Fibroblast of lung (primary cell): ENCODE measurements around the gene TJP3. TPM values are rescaled to one million over a fixed set of nuclear protein-coding genes. Genes with fewer than 3 reads are reported as not detected.

ENCODE experiments used
- DNase-seq, 2 donors: peaks; one replicate each; pipeline versions ENCODE4 v3.0.0 to v3.0.0-alpha.2; 2010; ENCODE audit warnings: low read depth in 2 of 2
- H2AFZ ChIP-seq: 2 replicates; pipeline ENCODE4 v1.5.1; 2012; ENCODE audit warnings: low read length, control low read depth, inconsistent platforms
- H3K27ac ChIP-seq: 2 replicates; pipeline ENCODE4 v1.5.1; 2011; ENCODE audit warnings: low read length, control low read depth; ENCODE audit not compliant: insufficient read depth
- H3K27me3 ChIP-seq: 2 replicates; pipeline ENCODE4 v1.5.1; 2011; ENCODE audit warnings: mild to moderate bottlenecking, low read length; ENCODE audit not compliant: control insufficient read depth, insufficient read depth
- H3K36me3 ChIP-seq: 2 replicates; pipeline ENCODE4 v1.5.1; 2011; ENCODE audit warnings: low read length; ENCODE audit not compliant: control insufficient read depth, insufficient read depth
- H3K4me1 ChIP-seq: 2 replicates; pipeline ENCODE4 v1.5.1; 2011; ENCODE audit warnings: low read length; ENCODE audit not compliant: control insufficient read depth, insufficient read depth; ENCODE audit errors: extremely low read depth
- H3K4me2 ChIP-seq: 2 replicates; pipeline ENCODE4 v1.5.1; 2011; ENCODE audit warnings: low read length, control low read depth; ENCODE audit not compliant: insufficient read depth; ENCODE audit errors: extremely low read depth
- H3K4me3 ChIP-seq, 4 experiments: fragments of 200-600 bp in 1 of 4; sonication (generic) in 1 of 4; replicated peaks in 1 of 4; 2 replicates each; pipeline ENCODE4 v1.5.1; 2011 to 2016; ENCODE audit warnings: low read length in 4 of 4, low read depth in 3 of 4, mild to moderate bottlenecking in 3 of 4, control low read depth in 2 of 4, inconsistent platforms in 1 of 4, mixed read lengths in 1 of 4; ENCODE audit not compliant: insufficient read depth in 1 of 4; ENCODE audit errors: control extremely low read depth in 1 of 4
- H3K79me2 ChIP-seq: 2 replicates; pipeline ENCODE4 v1.5.1; 2012; ENCODE audit warnings: mild to moderate bottlenecking, low read length, inconsistent platforms; ENCODE audit not compliant: control insufficient read depth, insufficient read depth
- H3K9ac ChIP-seq: 2 replicates; pipeline ENCODE4 v1.5.1; 2011; ENCODE audit warnings: mild to moderate bottlenecking, low read length, control low read depth; ENCODE audit not compliant: insufficient read depth
- H3K9me3 ChIP-seq: 2 replicates; pipeline ENCODE4 v1.5.1; 2012; ENCODE audit warnings: low read depth, low read length; ENCODE audit not compliant: control insufficient read depth, insufficient read depth
- H4K20me1 ChIP-seq: 2 replicates; pipeline ENCODE4 v1.5.1; 2011; ENCODE audit warnings: low read length; ENCODE audit not compliant: control insufficient read depth, insufficient read depth; ENCODE audit errors: extremely low read depth
- EZH2 ChIP-seq: IDR thresholded peaks from 2 replicates; pipeline ENCODE4 v1.5.1; 2012; ENCODE audit warnings: low read length, control low read depth, mild to moderate bottlenecking; ENCODE audit errors: missing control alignments
- polyA plus RNA-seq, 2 donors: library from polyadenylated mRNA; depleted of rRNA in 1 of 2; stranded (reverse) in 1 of 2; unstranded in 1 of 2; fragments of >200 nt; gene quantifications; 2 replicates each; pipeline ENCODE4 v1.2.1, GENCODE V29; 2011 to 2012; ENCODE audit warnings: missing spikeins in 1 of 2
- total RNA-seq: library from RNA; depleted of rRNA; stranded (reverse); fragments of >200 nt; gene quantifications from 2 replicates; pipeline ENCODE4 v1.2.1, GENCODE V29; 2014
- TF ChIP-seq, protein P1 (sequence below), 2 donors: IDR thresholded peaks in 1 of 2; conservative IDR thresholded peaks in 1 of 2; 1 replicate in 1 of 2; 2 replicates in 1 of 2; pipeline ENCODE4 v1.5.1; 2011 to 2012; ENCODE audit warnings: low read length in 2 of 2, control low read depth in 1 of 2, inconsistent platforms in 1 of 2, low read depth in 1 of 2, mild to moderate bottlenecking in 1 of 2

Gene TJP3
- total and polyA plus RNA-seq, 2 donors (not counting 1 experiment from before 2014, with no cell fraction given): not detected

DNA sequence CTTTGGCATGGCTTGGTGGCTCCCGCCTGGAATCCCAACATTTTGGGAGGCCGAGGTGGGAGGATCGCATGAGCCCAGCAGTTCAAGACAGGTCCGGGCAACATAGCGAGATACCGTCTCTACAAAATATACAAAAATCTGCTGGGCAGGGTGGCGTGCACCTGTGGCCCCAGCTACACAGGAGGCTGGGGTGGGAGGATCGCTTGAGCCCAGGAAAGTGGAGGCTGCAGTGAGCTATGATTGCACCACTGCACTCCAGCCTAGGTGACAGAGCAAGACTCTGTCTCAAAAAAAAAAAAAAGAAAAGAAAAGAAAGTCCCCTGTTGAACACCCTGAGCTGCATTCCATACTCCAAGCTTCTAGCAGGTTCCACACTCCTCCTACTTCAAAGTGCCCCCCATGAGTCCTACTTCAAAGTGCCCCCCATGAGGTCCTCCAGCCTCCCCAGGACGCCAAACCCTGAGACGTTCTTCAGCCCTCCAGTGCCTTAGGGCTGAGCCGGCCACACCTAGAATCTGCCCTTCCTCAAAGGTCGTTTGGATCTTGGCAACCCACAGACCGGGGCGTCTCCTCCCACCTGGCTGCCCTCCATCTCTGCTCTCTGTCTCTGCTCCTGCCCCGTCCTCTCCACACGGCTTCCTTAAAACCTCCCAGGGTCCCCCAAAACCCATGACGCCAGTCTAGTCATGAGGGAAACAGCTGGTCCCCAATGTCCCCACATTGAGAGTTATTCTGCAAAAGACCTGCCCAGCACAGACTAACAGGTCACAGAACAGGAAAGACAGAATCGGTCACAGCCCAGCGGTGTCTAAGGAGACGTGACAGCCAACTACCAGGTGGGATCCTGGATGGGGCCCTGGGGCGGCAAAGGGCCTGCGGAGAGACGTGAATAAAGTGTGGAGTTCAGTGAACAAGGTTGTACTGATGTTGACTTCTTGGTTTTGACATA is 4.8 kb downstream of the TJP3 start:
- Histone ChIP-seq H4K20me1 (no peaks in the 10 kb centered on the region), H3K27me3 (peaks cover 13% of the 10 kb centered on the region), H3K4me1 (no peaks in the 10 kb centered on the region), H3K36me3 (no peaks in the 10 kb centered on the region), H3K79me2 (no peaks in the 10 kb centered on the region), H3K9me3 (no peaks in the 10 kb centered on the region), H2AFZ (no peak overlapping the region), H3K9ac (no peak overlapping the region), H3K4me3 (no peak overlapping the region), H3K27ac (no peak overlapping the region), H3K4me2 (no peak overlapping the region)
- no peak for DNase-seq
- TF ChIP-seq EZH2: no peak
- TF ChIP-seq, protein P1, sequence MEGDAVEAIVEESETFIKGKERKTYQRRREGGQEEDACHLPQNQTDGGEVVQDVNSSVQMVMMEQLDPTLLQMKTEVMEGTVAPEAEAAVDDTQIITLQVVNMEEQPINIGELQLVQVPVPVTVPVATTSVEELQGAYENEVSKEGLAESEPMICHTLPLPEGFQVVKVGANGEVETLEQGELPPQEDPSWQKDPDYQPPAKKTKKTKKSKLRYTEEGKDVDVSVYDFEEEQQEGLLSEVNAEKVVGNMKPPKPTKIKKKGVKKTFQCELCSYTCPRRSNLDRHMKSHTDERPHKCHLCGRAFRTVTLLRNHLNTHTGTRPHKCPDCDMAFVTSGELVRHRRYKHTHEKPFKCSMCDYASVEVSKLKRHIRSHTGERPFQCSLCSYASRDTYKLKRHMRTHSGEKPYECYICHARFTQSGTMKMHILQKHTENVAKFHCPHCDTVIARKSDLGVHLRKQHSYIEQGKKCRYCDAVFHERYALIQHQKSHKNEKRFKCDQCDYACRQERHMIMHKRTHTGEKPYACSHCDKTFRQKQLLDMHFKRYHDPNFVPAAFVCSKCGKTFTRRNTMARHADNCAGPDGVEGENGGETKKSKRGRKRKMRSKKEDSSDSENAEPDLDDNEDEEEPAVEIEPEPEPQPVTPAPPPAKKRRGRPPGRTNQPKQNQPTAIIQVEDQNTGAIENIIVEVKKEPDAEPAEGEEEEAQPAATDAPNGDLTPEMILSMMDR (conservative IDR thresholded peaks at IDR 0.05 in 1 of 2, IDR thresholded peaks at IDR 0.05 in 1 of 2; ENCODE audit: low read depth in 1 of 2, low read length in 2 of 2): no peak

- Histone ChIP-seq H3K79me2 (no peaks in the 10 kb centered on the region), H3K9ac (no peak overlapping the region), H3K27me3 (peaks cover 8% of the 10 kb centered on the region), H3K36me3 (no peaks in the 10 kb centered on the region), H2AFZ (no peak overlapping the region), H3K27ac (no peak overlapping the region), H3K4me2 (no peak overlapping the region), H3K4me1 (no peaks in the 10 kb centered on the region), H3K4me3 (no peak overlapping the region), H3K9me3 (no peaks in the 10 kb centered on the region), H4K20me1 (no peaks in the 10 kb centered on the region)
- TF ChIP-seq, protein P1 (conservative IDR thresholded peaks at IDR 0.05 in 1 of 2, IDR thresholded peaks at IDR 0.05 in 1 of 2; ENCODE audit: low read depth in 1 of 2, low read length in 2 of 2): no peak
- no peak for DNase-seq
These were observed 8.0 kb downstream of the TJP3 start for GRCh38 chr19:3716147-3716668.

DNA sequence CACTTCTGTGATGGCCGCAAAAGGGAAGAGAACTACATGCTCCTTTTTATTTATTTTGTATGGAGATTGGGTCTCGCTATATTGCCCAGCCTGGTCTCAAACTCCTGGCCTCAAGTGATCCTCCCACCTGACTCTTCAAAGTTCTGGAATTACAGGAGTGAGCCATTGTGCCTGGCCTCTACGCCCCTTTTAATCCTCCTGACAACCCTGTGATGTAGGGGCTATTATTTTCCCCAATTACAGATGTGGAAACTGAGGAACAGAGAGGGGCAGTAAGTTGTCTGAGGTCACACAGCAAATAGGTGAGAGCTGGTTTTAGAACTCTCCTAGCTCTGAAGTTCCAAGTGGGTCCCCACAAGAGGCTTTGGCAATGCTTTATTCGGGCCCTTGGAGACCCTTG is 11.7 kb downstream of the TJP3 start:
- no peak overlapping the region for H3K27ac ChIP-seq
- H3K27me3 ChIP-seq: peaks cover 21% of the 10 kb centered on the region
- no peaks in the 10 kb centered on the region for H3K4me1 ChIP-seq
- no peak overlapping the region for H3K4me3 ChIP-seq
- no peak for DNase-seq
- no peak overlapping the region for H3K4me2 ChIP-seq
- no peaks in the 10 kb centered on the region for H3K36me3 ChIP-seq
- no peaks in the 10 kb centered on the region for H4K20me1 ChIP-seq
- TF ChIP-seq, protein P1 (conservative IDR thresholded peaks at IDR 0.05 in 1 of 2, IDR thresholded peaks at IDR 0.05 in 1 of 2; ENCODE audit: low read depth in 1 of 2, low read length in 2 of 2): no peak
- no peak for TF ChIP-seq EZH2
- H3K9ac ChIP-seq: no peak overlapping the region
- H3K9me3 ChIP-seq: no peaks in the 10 kb centered on the region
- no peaks in the 10 kb centered on the region for H3K79me2 ChIP-seq
- no peak overlapping the region for H2AFZ ChIP-seq
